GM18907 (cell line): ENCODE results near the gene VAV3.

Experiments
- ATAC-seq: cut with Tn5 transposase; IDR thresholded peaks from one replicate; pipeline ENCODE4 v1.9.1; 2021; ENCODE audit warnings: mild to moderate bottlenecking, moderate library complexity; ENCODE audit not compliant: unreplicated experiment

The VAV3 gene

DNA sequence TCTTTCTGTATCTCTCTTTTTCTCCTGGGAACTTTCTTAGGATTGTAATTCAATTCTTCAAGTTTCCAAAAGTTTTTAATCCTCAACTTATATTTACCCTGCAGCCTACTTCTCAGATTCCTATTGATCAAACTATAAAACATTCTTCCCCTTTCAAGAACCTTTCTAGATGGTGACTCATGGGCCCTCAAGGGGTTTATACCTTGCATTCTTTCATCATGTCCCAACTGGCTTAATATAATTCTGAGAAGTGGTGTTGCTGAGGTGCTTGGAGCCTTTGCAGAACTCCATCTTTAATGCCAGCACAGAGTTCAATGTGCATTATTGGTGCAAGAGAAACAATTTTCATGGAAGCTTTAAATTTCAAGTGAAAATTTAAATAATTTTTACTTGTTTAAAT is 273.4 kb downstream of the VAV3 start:
- no peak for ATAC-seq

GRCh38 chr1:107690491-107690890 is 274.5 kb downstream of the VAV3 start:
- ATAC-seq = no peak

DNA sequence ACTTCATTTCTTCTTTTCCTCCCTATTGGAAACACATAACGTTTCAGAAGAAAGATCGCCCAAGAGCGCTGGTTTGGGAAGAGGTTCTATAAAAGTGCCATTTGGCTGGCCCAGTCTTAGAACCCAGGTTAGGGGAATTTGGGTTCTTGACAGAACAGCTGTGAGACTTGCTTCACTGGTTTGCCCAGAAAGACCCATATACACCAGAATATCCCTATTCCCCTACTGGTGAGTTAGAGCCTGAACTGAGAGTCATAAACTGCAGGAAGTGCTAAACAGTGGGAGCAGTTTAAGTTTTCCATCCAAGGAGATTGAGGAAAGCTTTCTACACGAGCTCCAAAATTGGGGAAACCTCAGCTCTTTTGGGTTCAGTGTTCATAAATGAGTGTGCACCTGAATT is 275.2 kb downstream of the VAV3 start:
- no peak for ATAC-seq

- ATAC-seq = no peak
These were observed 275.8 kb downstream of the VAV3 start for GRCh38 chr1:107689159-107689558.

- ATAC-seq = no peak
These were observed 276.9 kb downstream of the VAV3 start for GRCh38 chr1:107687849-107688753.

DNA sequence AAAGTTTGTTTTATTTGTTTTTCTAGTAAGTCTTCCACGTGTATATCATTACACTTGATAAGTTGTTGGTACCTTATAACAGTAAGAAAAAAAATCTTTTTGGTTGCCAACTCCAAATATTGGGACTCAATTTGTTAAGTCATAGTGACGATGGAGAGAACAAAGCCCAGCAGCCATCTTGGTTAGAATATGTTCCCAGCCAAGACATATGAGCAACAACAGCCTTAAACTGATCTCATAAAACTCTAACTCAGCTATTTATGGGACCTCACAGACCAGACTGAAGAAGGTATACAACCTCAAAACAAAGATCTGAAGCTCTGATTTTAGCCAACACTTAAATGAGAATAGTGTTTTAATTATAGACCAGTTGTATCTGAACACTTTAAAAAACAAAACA is 281.3 kb downstream of the VAV3 start:
- ATAC-seq = no peak

DNA sequence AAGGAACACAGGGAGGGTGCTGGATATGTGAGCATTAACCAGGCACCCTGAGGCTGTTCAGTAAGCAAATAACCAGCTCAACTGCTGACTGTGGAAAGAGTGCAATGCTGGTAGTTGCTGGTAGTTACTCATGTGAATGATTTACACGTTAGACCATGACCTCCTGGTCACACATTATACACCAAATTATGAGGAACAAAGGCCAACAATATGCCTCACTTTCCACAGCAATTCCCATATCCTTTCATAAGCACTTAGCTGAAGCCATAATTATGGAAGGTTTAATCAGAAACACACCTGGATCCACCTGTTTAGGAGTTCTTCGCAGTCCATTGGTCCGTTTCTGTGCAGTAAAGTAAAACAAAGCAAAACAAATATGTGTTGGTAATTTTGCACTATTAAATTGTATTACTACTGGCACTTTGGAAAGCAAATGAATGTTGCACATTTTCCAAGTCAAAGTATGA is 281.8 kb downstream of the VAV3 start:
- ATAC-seq = no peak

GRCh38 chr1:107682467-107682866 is 282.5 kb downstream of the VAV3 start:
- no peak for ATAC-seq

GRCh38 chr1:107681001-107681479 is 283.9 kb downstream of the VAV3 start:
- ATAC-seq = no peak

GRCh38 chr1:107680579-107680985 is 284.4 kb downstream of the VAV3 start:
- no peak for ATAC-seq

DNA sequence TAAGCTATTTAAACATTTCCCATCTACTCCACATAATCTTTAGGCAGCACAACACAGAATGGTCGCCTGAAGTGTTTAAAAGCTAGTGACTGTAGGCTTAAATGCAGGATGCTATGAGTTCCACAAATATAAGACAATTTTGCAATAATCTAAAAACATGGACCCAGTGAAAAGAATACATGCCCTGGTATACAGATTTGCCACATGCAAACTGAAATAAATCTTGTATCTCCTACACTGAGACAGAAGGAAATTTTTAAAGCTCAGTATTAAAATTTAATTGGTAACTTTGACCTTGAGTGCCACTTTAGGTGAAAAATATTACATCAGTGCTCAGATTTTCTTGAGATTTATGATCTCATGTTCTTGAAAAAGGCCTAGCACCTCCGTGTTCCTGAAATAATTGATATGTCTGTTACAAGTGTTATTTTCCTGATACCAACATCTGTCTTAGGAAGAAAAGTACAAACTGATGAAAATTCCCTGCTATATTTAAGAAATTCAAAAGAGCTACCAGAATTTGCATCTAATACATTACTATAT is 285.5 kb downstream of the VAV3 start:
- no peak for ATAC-seq

DNA sequence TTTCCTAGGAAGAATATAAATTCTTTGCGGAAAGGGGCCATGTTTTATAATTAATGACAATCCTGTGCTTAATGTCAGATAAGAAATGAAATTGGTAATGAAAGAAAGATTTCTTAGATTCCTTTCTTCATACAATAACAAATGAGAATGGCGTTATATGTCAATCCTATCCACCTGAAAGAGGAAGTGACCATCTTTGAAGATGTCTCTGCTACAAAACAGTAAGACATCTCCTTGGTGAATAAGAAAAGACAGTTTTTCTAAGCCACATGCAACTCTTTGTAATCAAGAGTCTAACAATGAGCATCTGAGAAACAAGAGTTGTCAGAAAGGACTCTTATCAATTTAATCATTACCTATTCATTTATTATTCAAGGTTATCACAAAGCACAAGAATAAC is 286.0 kb downstream of the VAV3 start:
- no peak for ATAC-seq

DNA sequence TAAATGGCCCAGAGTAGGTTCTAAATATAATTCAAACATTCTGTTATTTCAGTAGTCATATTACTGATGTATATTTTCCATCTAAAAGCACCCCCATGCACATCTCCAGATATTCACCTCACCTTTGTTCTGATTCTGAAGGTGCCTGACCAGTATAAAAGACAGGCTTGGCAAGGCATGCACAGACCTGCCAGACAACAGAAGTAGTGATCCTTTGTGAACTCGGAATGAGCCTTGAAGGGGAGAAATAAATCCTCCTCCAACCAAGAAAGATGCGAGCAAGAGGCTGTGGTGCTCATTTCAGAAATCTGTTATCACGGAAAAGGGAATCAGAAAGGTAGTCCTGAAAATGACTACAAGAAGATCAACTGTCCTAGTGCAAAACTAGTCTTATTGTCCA is 287.3 kb downstream of the VAV3 start:
- ATAC-seq = no peak

DNA sequence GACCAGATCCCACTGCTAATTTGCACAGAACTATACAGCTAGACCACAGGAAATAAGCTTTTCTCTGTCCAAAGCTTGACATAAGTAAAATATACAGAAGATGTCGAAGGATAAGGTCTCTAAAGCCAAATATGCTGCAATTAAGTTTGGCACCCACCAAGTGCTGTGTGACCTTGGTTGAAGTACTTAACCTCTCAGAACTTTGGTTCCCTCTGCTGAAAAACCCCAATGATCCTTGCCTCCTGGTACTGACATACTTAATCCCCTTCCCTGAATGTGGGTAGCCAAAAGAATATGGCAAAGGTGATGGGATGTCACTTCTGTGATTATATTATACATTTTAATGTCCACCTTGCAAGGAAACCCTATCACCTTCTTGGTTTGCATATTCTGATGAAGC is 290.5 kb downstream of the VAV3 start:
- no peak for ATAC-seq

DNA sequence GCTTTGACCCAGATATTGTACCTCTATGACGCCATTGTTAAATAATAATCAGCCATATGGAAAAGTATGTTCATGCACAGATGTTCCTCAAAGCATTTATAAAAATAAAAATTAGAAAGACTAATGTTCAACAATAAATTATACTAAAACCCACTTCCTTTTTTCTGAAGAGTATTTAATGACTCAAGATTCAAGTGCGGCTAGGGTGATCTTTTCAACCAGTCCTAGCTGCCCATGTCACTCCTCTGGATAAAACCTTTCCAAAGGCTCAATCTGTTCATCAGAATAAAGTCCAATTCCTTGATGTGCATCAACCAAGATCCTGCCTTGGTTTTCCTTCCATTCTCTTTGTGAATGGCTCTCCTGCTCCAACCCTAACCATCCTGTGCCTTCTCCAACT is 292.0 kb downstream of the VAV3 start:
- no peak for ATAC-seq

DNA sequence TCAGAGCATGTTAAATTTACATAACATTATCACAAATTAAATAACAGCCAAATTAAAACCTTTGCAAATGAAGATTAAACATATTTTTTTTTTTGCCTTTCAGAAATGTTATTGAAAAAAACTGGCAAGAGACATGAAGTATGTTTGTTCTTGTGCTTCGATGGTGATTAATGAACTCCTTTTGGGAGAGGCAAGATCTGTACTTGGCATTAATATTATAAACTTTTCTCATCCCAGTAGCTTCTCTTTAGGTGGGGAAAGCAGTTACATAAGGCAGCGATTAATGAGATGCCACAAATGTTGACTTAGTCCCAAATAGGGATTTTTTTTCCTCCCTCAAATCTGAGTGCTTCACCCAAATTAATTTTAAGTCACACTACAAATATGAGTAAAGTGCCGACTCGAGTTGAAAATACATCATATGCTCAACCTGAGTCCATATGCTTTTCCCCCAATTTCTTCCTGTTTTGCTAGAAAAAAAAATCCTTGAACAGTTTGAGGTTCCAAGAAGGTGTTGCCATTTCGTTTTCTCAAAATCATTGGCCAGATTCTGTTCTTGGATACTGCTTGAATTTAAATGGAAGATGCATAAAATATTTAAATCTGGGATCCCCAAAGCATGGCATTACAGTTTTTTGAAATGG is 294.5 kb downstream of the VAV3 start:
- ATAC-seq = no peak

DNA sequence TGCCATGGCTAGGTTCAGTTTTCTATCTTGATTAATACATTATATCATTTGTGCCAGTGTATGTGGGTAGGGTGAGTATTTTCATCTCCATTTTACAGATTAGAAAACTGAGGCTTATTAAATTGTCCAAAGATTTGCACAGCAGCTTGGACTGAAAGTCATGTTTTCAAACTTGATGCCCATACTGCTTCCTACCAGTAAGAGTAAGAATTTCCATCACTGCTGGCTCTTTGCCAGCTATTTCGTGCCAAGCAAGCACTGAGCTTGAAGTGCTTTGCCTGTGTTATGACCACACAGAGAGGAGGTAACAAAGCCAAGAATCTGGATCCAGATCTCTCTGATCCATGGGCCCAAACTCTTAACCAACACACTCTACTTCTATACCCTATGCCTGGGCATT is 295.0 kb downstream of the VAV3 start:
- ATAC-seq = no peak

- no peak for ATAC-seq
These were observed 296.2 kb downstream of the VAV3 start for GRCh38 chr1:107668762-107669161.

DNA sequence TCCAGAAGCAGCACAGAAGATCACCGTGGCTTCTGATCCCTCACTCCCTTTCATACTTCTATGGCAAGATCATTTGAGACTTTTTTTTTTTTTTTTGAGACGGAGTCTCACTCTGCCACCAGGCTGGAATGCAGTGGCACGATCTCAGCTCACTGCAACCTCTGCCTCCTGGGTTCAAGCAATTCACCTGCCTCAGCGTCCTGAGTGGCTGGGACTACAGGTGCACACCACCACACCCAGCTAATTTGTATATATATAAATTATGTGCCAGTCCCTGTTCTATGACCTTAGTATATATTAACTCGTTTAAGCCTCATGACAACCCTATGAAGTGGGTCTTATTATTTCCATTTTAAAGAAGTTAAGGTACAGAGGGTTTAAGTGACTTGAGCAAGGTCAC is 298.5 kb downstream of the VAV3 start:
- ATAC-seq = no peak

DNA sequence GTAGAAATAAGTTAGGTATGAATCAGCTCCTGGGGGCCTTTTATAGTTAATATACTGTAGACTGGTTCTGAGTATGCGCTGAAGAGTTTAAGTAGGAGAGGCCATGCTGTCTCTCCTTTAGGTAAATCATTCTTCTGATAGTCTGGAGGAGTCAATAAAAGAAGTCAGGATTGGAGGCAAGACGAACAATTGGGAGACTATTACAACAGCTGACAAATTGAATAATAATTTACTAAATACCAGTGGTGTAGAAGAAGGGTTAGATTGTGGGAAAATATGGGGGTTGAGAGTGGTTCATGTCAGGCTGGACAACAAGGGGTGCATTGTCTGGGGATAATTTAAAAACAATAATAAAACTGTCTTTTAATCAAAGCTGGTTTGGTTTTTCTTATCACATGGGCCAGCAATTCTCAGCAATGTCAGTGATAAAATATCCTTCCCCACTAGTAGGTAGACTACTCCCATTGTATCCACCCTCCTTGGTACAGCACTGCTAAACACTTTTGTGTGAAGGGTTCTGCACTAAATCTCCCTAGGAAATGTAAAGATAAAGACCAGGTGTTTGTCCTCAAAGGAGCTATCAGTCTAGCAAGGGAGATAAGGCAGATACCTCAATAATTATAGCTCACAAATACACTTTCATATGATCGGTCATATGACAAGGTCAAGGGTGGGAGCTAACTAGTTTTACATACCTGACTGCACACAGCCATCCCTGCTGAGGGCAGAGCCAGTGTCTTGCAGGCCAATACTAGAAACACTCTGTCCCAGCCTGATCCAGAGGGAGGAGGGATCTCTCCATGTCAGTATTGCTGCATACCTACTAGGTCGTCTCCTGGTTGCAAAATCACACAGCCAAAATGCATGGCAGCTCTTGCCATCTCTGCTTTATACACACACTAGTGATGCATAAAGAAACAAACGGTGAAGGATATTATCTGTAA is 299.7 kb downstream of the VAV3 start:
- ATAC-seq = no peak

DNA sequence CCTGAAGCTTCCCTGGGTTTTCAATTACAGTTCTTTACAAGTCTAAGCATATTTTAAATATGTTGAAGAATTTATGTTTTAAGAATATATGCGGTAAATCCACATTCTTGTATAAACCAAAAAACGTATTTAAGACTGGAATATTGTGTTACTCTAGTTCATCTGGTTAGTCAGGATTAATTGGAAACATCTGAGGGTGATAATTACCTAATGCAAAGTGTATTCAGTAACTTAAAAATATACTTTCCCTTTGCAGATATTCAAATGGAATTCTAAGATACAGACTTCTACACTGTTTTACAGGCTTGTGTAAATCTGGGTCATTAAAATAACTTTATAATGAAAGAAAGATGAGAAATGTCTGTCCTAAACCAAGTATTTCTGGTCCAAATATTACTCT is 302.0 kb downstream of the VAV3 start:
- ATAC-seq = no peak
